IMR-90 (cell line): Measurements from ENCODE around the gene ST3GAL5. TPM values are rescaled to one million over a fixed set of nuclear protein-coding genes. Genes with fewer than 3 reads are reported as not detected.

ENCODE experiments used
- ATAC-seq: fragments of 200-7000 bp; cut with Tn5 transposase; 2 replicates; pipeline ENCODE4 v1.9.1; 2020; ENCODE audit warnings: low read depth, mild to moderate bottlenecking, moderate library complexity
- BruUV-seq: library from RNA; stranded (reverse); fragments of 400-500 nt; replicated peaks from 2 replicates; lab custom pipeline; 2021; lab: Mats Ljungman, UMichigan
- CTCF ChIA-PET: fragments of 300-600 bp; formaldehyde crosslinking; extraction: SDS; loops from one replicate; lab custom pipeline; 2021; ENCODE audit warnings: antibody characterized with exemption; lab: Yijun Ruan, JAX
- POLR2A ChIA-PET: fragments of 300-600 bp; sonication (Branson Sonifier 250); formaldehyde crosslinking; loops from one replicate; lab custom pipeline; 2022; ENCODE audit warnings: antibody characterized with exemption; ENCODE audit not compliant: unreplicated experiment; lab: Charles Lee
- DNase-seq: peaks from one replicate; pipeline ENCODE4 v3.0.0; 2013
- H2AFZ ChIP-seq: replicated peaks from 2 replicates; pipeline ENCODE3; 2013; ENCODE audit warnings: low read length, mild to moderate bottlenecking; ENCODE audit not compliant: poor library complexity
- H2AK5ac ChIP-seq: 2 replicates; pipeline ENCODE4 v1.6.1; 2013; ENCODE audit warnings: low read depth, low read length, inconsistent platforms
- H2AK9ac ChIP-seq: replicated peaks from 2 replicates; pipeline ENCODE3; 2013; ENCODE audit warnings: mild to moderate bottlenecking, low read depth, low read length, moderate library complexity; ENCODE audit not compliant: poor library complexity
- H2BK120ac ChIP-seq: 2 replicates; pipeline ENCODE4 v1.6.1; 2013; ENCODE audit warnings: low read depth, low read length, inconsistent platforms
- H2BK15ac ChIP-seq: 3 replicates; pipeline ENCODE4 v1.6.1; 2013; ENCODE audit warnings: low read depth, low read length, inconsistent platforms
- H2BK20ac ChIP-seq: 2 replicates; pipeline ENCODE4 v1.6.1; 2013; ENCODE audit warnings: low read depth, mild to moderate bottlenecking, inconsistent platforms, low read length, moderate library complexity
- H2BK5ac ChIP-seq: 2 replicates; pipeline ENCODE4 v1.6.1; 2013; ENCODE audit warnings: mild to moderate bottlenecking, low read depth, low read length, inconsistent platforms; ENCODE audit not compliant: poor library complexity, severe bottlenecking
- H3K14ac ChIP-seq: replicated peaks from 2 replicates; pipeline ENCODE4 v1.6.1; 2013; ENCODE audit warnings: low read depth, low read length, inconsistent platforms
- H3K18ac ChIP-seq: 2 replicates; pipeline ENCODE4 v1.6.1; 2013; ENCODE audit warnings: low read depth, low read length, control low read depth
- H3K23ac ChIP-seq: 2 replicates; pipeline ENCODE4 v1.6.1; 2013; ENCODE audit warnings: low read depth, low read length, inconsistent platforms
- H3K27ac ChIP-seq: 2 replicates; pipeline ENCODE4 v1.5.1; 2013; ENCODE audit warnings: mild to moderate bottlenecking, control low read depth, low read length; ENCODE audit not compliant: insufficient read depth
- H3K27me3 ChIP-seq: 2 replicates; pipeline ENCODE4 v1.6.1; 2013; ENCODE audit warnings: low read length; ENCODE audit not compliant: control insufficient read depth, insufficient read depth
- H3K36me3 ChIP-seq: 2 replicates; pipeline ENCODE4 v1.6.1; 2013; ENCODE audit warnings: low read length, mixed read lengths; ENCODE audit not compliant: control insufficient read depth, insufficient read depth
- H3K4ac ChIP-seq: 2 replicates; pipeline ENCODE4 v1.6.1; 2013; ENCODE audit warnings: low read depth, low read length, inconsistent platforms
- H3K4me1 ChIP-seq: 2 replicates; pipeline ENCODE4 v1.6.1; 2013; ENCODE audit warnings: low read length, mixed read lengths; ENCODE audit not compliant: control insufficient read depth, insufficient read depth
- H3K4me2 ChIP-seq: 2 replicates; pipeline ENCODE4 v1.6.1; 2013; ENCODE audit warnings: low read depth, mild to moderate bottlenecking, control low read depth, low read length, moderate library complexity
- H3K4me3 ChIP-seq: 2 replicates; pipeline ENCODE4 v1.5.1; 2013; ENCODE audit warnings: low read depth, mild to moderate bottlenecking, control low read depth, low read length, moderate library complexity; ENCODE audit not compliant: insufficient read depth
- H3K56ac ChIP-seq: 2 replicates; pipeline ENCODE4 v1.6.1; 2013; ENCODE audit warnings: low read length, inconsistent platforms; ENCODE audit not compliant: insufficient read depth; ENCODE audit errors: extremely low read depth
- H3K79me1 ChIP-seq, 2 experiments: 2 replicates each; pipeline ENCODE4 v1.6.1; 2013; ENCODE audit warnings: low read length in 2 of 2, inconsistent platforms in 1 of 2, low read depth in 1 of 2
- H3K9ac ChIP-seq: 2 replicates; pipeline ENCODE4 v1.6.1; 2013; ENCODE audit warnings: low read depth, low read length, control low read depth
- H3K9me1 ChIP-seq: 2 replicates; pipeline ENCODE4 v1.6.1; 2013; ENCODE audit warnings: low read length, inconsistent platforms; ENCODE audit not compliant: insufficient read depth
- H3K9me3 ChIP-seq: 2 replicates; pipeline ENCODE4 v1.6.1; 2013; ENCODE audit warnings: low read length; ENCODE audit not compliant: control insufficient read depth, insufficient read depth
- H4K20me1 ChIP-seq: 2 replicates; pipeline ENCODE4 v1.6.1; 2013; ENCODE audit warnings: low read length, inconsistent platforms; ENCODE audit not compliant: insufficient read depth
- H4K5ac ChIP-seq: 2 replicates; pipeline ENCODE4 v1.6.1; 2013; ENCODE audit warnings: mild to moderate bottlenecking, low read depth, low read length, control low read depth
- H4K8ac ChIP-seq, 2 experiments: 2 replicates each; pipeline ENCODE4 v1.6.1; 2013; ENCODE audit warnings: low read depth in 2 of 2, low read length in 2 of 2, control low read depth in 1 of 2, inconsistent platforms in 1 of 2
- H4K91ac ChIP-seq: 2 replicates; pipeline ENCODE4 v1.6.1; 2013; ENCODE audit warnings: low read depth, low read length, inconsistent platforms; ENCODE audit not compliant: insufficient read depth
- CEBPB ChIP-seq: IDR thresholded peaks from 2 replicates; pipeline ENCODE4 v1.6.1; 2012; ENCODE audit warnings: low read depth, low read length, improper control_type of control experiment
- FOS ChIP-seq: fragments of 150-350 bp; IDR thresholded peaks from 2 replicates; pipeline ENCODE4 v1.6.1; 2016; ENCODE audit warnings: low read depth, low read length
- MAFK ChIP-seq: IDR thresholded peaks from 2 replicates; pipeline ENCODE4 v1.6.1; 2012; ENCODE audit warnings: low read depth, low read length, improper control_type of control experiment
- MAZ ChIP-seq: IDR thresholded peaks from 2 replicates; pipeline ENCODE4 v1.6.1; 2012; ENCODE audit warnings: low read depth, mild to moderate bottlenecking, low read length, improper control_type of control experiment, moderate library complexity, borderline replicate concordance
- MXI1 ChIP-seq: IDR thresholded peaks from 2 replicates; pipeline ENCODE4 v1.6.1; 2012; ENCODE audit warnings: low read depth, mild to moderate bottlenecking, low read length, moderate library complexity, borderline replicate concordance
- POLR2A ChIP-seq: IDR thresholded peaks from 2 replicates; pipeline ENCODE4 v1.6.1; 2012; ENCODE audit warnings: mild to moderate bottlenecking, low read depth, low read length
- RAD21 ChIP-seq: IDR thresholded peaks from 2 replicates; pipeline ENCODE4 v1.6.1; 2012; ENCODE audit warnings: low read length, improper control_type of control experiment
- RCOR1 ChIP-seq: IDR thresholded peaks from 2 replicates; pipeline ENCODE4 v1.6.1; 2012; ENCODE audit warnings: mild to moderate bottlenecking, low read length, improper control_type of control experiment; ENCODE audit not compliant: insufficient replicate concordance
- RFX5 ChIP-seq: IDR thresholded peaks from 2 replicates; pipeline ENCODE4 v1.8.0; 2012; ENCODE audit warnings: low read depth, mild to moderate bottlenecking, low read length, moderate library complexity
- WGBS, 2 experiments: methylation state at CpG; one replicate each; pipeline versions ENCODE4 v1.1.5 to v1.1.7; 2013; ENCODE audit warnings: missing lambda C conversion rate in 2 of 2; ENCODE audit not compliant: insufficient read length in 1 of 2; ENCODE audit errors: extremely low coverage in 2 of 2; 5-methylcytosine and 5-hydroxymethylcytosine counted together
- dilution Hi-C: fragments of 300-500 bp; cut with HindIII; formaldehyde crosslinking; loops from one replicate; pipeline ENCODE4 v1.14.3; 2018; ENCODE audit warnings: low sequenced_read_pairs; ENCODE audit not compliant: unreplicated experiment
- in situ Hi-C: fragments of 300-500 bp; cut with MboI; formaldehyde crosslinking; loops from 3 replicates; pipeline ENCODE4 v1.14.3; 2019; ENCODE audit warnings: low sequenced_read_pairs, inconsistent platforms, mixed read lengths
- intact Hi-C: fragments of 100-400 bp; cut with micrococcal nuclease; formaldehyde crosslinking; loops from 2 replicates; pipeline ENCODE4 v1.10.0; 2022
- polyA plus RNA-seq, 3 experiments: library from polyadenylated mRNA; depleted of rRNA; stranded (reverse); fragments of >200 nt; gene quantifications; 2 replicates each; pipeline ENCODE4 v1.2.3, GENCODE V29; 2012; ENCODE audit warnings: low replicate concordance in 1 of 3
- total RNA-seq: library from RNA; depleted of rRNA; stranded (reverse); fragments of >200 nt; gene quantifications from 2 replicates; pipeline ENCODE4 v1.2.3, GENCODE V29; 2012
- TF ChIP-seq, protein P1 (sequence below): conservative IDR thresholded peaks from 2 replicates; pipeline ENCODE4 v1.5.1; 2012; ENCODE audit warnings: mild to moderate bottlenecking, low read depth, low read length, improper control_type of control experiment
- TF ChIP-seq, protein P2 (sequence below): fragments of 150-350 bp; IDR thresholded peaks from 2 replicates; pipeline ENCODE4 v1.6.1; 2017; ENCODE audit warnings: mild to moderate bottlenecking, antibody characterized with exemption, low read length, low read depth

Gene ST3GAL5
- total and polyA plus RNA-seq, 2 of the 4 experiments (the other 2 are of a cell fraction) = 16.8 to 21.0 TPM

DNA sequence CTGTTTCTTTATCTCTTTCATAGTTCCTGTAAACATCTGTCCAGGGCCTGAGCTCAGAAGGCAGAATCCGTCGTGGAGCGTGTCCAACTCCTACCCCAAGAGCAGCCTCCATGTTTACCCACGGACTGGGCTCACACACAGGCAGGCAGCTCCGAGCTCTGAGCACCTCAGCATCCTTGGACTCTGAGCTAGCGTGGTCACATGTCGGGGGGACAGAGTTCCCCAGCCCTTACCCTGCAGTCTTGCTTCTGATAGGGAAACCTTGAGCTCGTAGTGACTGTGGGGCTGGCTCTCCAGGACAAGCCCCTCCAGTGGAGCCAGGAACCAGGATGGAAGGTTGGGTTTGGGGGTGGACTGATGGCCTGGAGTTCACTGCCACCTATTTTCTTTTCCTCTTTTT is 15.1 kb upstream of the ST3GAL5 start:
- no peak overlapping the region for H3K27ac ChIP-seq
- no peak overlapping the region for H2BK20ac ChIP-seq
- H3K4ac ChIP-seq = no peak overlapping the region
- H3K36me3 ChIP-seq = no peaks in the 10 kb centered on the region
- H3K18ac ChIP-seq = no peak overlapping the region
- intact Hi-C loops (no loop called here), in situ Hi-C loops (no loop called here), dilution Hi-C loops (no loop called here)
- H2BK120ac ChIP-seq = no peak overlapping the region
- no peak overlapping the region for H2BK5ac ChIP-seq
- no peak overlapping the region for H2BK15ac ChIP-seq
- H4K5ac ChIP-seq = no peak overlapping the region
- no peaks in the 10 kb centered on the region for H4K20me1 ChIP-seq
- ChIA-PET CTCF (no interaction called here), POLR2A (no interaction called here)
- no peak overlapping the region for H3K23ac ChIP-seq
- no peak overlapping the region for H3K14ac ChIP-seq
- no peak overlapping the region for H2AK5ac ChIP-seq
- no peak for TF ChIP-seq RCOR1
- TF ChIP-seq CEBPB = no peak
- TF ChIP-seq MAFK = no peak
- no peak for TF ChIP-seq RFX5
- no peak for TF ChIP-seq RAD21
- TF ChIP-seq, protein P1, sequence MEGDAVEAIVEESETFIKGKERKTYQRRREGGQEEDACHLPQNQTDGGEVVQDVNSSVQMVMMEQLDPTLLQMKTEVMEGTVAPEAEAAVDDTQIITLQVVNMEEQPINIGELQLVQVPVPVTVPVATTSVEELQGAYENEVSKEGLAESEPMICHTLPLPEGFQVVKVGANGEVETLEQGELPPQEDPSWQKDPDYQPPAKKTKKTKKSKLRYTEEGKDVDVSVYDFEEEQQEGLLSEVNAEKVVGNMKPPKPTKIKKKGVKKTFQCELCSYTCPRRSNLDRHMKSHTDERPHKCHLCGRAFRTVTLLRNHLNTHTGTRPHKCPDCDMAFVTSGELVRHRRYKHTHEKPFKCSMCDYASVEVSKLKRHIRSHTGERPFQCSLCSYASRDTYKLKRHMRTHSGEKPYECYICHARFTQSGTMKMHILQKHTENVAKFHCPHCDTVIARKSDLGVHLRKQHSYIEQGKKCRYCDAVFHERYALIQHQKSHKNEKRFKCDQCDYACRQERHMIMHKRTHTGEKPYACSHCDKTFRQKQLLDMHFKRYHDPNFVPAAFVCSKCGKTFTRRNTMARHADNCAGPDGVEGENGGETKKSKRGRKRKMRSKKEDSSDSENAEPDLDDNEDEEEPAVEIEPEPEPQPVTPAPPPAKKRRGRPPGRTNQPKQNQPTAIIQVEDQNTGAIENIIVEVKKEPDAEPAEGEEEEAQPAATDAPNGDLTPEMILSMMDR = no peak
- no peak for TF ChIP-seq MXI1
- no peak for TF ChIP-seq POLR2A
- TF ChIP-seq FOS = no peak
- no peak for TF ChIP-seq MAZ
- TF ChIP-seq, protein P2, sequence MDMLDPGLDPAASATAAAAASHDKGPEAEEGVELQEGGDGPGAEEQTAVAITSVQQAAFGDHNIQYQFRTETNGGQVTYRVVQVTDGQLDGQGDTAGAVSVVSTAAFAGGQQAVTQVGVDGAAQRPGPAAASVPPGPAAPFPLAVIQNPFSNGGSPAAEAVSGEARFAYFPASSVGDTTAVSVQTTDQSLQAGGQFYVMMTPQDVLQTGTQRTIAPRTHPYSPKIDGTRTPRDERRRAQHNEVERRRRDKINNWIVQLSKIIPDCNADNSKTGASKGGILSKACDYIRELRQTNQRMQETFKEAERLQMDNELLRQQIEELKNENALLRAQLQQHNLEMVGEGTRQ = no peak
- H3K4me1 ChIP-seq = peaks cover 16% of the 10 kb centered on the region
- H3K9ac ChIP-seq = no peak overlapping the region
- no peak overlapping the region for H3K4me3 ChIP-seq
- no peaks in the 10 kb centered on the region for H3K9me3 ChIP-seq
- H3K4me2 ChIP-seq = no peak overlapping the region
- no peak overlapping the region for H4K8ac ChIP-seq
- H2AFZ ChIP-seq = no peak overlapping the region
- H2AK9ac ChIP-seq = no peak overlapping the region
- H3K79me1 ChIP-seq = no peaks in the 10 kb centered on the region
- BruUV-seq = no TSS peak
- no peak overlapping the region for H4K91ac ChIP-seq
- 61% methylated on average over 5 of the region's 8 CpGs; no CpG with 5 or more reads in 1 of the 2 experiments for WGBS, 2 experiments
- ATAC-seq = no peak
- DNase-seq = no peak
- peaks cover 9% of the 10 kb centered on the region for H3K27me3 ChIP-seq
- H3K56ac ChIP-seq = no peak overlapping the region
- H3K9me1 ChIP-seq = no peaks in the 10 kb centered on the region; the same call in 1 of the 2 replicates
